ENCODE measurements around the gene NOXA1. TPM values are rescaled to one million over a fixed set of nuclear protein-coding genes. Genes with fewer than 3 reads are reported as not detected.
"Not testable (repeated sequence)": the region's sequence is repeated elsewhere in the genome, so short reads cannot be mapped to it uniquely, and the experiment has no call there.

Gene NOXA1
- total RNA-seq, 1 donor from 2014 or later: 6.0 TPM

DNA sequence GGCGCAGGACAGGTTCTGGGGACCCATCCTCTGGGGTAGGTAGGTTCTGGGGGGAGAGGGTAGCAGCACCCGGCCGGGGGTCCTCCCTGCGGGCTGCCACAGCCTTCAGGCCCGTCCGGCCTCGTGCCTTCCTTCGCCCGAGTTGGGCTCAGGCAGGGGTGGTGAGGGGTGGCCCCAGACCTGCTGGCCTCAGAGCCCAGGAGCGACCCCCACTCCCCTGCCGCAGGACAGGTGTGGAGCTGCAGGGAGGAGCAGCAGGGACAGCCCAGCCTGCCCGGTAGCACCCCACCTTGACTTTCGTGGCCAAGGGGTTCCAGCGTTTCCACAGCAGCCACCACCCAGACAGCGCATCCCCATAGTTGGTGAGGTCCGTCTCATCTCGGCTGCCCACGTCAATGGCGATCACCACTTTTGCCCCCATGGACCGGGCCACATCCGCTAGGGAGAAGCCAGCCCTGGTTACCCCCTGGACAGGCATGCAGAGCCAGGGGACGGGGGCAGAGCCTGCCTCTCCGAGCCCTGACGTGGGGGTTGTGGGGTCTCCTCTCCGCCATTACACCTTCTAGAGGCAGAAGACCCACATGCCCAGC lies 39.3 kb downstream of the NOXA1 start:
- no peak for DNase-seq (ENCODE audit: low spot score)
- no peak for ATAC-seq

DNA sequence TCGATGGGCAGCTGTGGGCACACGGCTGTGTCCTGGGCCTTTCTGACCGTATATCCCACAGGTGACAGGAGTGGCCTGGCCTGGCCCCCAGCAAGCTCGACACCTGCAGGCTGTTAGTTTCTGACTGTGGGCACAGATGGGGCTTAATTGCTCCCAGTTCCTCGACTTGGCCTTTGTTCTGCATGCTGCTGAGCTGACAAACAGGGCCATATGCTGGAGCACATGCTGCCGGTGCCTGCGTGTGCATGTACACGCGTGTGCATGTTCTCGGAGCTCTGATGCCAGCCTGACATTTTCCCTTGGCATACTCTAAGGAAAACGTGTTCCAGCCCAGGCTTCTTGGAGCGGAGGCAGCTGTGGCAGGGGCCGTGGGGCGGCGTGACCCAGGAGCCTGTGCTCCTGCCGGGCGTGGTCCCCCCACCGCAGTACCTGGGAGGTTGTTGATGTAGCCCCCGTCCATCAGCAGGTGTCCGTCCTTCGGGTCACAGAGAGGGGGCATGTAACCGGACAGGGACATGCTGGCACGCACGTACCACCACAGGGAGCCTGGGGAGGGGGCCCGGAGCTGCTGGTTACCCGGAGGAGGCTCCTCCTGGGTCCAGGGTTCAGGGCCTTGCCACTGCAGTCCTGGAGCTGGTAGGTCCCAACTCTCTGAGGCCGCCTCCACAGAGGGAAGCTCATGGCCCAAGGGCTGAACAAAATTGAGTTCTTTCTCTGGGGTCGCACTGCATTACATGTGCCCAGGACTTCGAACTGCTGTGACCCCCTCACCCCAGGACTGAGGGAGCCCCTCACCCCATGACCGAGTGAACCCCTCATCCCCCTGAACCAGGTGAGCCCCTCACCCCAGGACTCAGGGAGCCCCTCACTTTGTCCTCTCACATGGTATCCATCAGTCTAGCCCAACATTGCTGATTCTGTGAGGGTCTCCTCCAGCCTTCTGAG lies 40.1 kb downstream of the NOXA1 start:
- DNase-seq (ENCODE audit: low spot score) (no peak), ATAC-seq (no peak)

DNA sequence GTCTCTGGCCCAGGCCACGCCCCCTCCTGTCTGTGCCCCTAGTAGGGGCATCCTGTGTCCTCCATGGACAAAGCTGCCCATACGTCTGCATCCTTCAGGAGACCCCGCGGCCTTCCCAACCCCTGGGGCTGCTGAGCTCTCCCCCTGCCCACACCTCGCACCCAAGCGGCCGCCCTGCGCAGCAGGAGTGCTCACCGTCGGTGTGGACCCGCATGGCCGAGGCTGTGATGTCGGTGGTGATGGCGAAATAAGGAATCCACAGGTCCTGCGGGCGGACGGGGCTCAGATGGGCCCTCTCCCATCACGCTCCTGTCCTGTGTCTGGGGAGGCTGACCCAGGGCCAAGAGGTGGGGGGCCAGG lies 40.7 kb downstream of the NOXA1 start:
- ATAC-seq (no peak), DNase-seq (ENCODE audit: low spot score) (no peak)

DNA sequence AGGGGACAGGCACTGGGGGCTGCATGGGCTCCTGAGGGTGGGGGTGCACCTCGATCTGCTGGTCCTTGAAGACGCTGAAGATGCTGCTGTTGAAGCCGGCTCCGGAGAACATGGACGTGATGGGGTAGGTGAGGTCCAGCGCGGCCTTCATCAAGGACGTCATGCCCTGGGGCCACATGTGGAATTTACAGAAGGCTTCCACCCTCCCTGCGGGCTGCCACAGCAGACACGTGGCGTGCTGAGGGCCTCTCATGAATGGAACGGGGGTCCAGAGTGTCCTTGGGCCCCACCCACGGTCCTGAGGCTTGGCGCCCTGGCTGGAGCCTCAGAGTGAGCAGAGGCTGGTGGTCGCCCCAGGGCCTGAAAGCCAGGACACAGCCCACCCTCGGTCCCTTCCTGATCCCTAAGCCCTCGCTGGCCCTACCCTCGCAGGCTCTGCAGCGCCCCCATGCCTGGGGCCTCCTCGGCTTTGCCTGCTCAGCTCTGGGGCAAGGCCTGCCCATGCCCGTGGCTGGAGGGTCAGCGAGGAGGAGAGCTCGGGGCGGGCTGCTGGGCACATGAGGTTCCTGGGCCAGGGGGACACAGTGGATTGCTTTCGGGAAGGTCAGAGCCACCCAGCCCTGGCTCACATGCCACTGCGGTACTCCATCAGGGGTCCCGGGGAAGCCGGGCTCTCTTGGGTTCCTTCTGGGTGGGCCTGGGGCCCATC lies 41.3 kb downstream of the NOXA1 start:
- DNase-seq (ENCODE audit: low spot score) (no peak), ATAC-seq (no peak)

DNA sequence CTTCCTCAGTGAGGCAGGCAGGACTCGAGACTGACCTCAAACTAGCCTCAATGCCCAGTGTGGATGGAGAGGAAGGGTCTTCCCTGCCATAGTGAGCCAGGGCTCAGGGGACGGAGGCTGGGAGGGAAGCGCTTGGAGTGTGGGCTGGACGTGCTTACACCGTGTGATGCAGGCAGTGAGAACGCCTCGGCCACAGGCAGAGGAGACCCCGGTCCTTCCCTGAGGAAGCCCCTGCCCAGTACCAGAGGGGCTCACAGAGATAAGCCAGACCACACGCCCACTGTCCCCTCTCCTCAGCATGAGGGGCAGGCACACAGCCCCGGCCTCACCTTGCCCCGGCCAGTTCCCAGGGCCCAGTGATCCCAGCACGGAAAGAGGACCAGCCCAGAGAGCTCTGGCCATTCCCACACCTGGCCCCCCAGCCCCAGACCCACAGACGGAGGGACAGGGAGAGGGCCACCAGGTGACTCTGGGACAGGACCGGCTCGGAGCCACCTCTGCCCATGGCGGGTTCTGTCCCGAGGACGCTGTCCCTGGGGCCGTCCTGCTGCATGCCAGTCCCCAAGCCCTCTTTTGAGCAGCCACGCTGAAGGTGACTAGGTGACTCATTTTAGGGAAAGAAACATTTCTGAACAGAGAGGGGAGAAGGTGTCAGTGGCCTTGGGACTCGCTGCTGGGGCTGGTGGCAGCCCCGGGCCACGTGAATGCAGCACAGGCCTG lies 42.0 kb downstream of the NOXA1 start:
- no peak for ATAC-seq
- no peak for DNase-seq (ENCODE audit: low spot score)

DNA sequence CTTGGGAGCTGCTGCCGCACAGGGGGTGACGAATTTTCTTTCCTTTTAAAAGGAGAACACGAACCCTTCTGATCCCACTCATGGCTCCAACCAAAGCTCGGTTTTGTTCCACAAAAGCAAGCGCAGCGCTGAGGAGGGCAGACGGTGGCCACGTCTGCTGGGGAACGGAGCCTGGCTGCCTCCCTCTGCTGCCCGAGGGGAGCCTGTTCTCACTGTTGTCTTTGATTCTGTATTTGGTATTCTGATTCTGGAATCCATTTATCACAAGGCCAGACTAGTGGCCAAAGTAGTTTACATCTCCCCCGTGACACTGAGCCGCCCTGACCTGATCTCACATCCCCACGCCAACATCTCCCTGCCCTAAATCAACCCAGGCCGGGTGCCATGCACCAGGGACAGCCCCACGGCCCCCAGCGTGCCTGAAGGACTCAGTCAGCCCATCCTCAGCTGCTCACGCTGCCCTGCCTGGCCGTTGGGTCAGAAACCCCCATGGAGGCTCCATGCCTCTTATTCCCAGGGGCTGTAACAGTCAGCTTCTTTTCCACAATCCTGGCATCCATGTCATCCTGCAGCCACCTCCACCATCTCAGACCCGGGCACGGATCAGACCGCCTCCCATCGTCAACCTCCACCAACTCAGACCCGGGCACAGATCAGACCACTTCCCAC lies 42.7 kb downstream of the NOXA1 start:
- DNase-seq (ENCODE audit: low spot score) (no peak), ATAC-seq (no peak)

DNA sequence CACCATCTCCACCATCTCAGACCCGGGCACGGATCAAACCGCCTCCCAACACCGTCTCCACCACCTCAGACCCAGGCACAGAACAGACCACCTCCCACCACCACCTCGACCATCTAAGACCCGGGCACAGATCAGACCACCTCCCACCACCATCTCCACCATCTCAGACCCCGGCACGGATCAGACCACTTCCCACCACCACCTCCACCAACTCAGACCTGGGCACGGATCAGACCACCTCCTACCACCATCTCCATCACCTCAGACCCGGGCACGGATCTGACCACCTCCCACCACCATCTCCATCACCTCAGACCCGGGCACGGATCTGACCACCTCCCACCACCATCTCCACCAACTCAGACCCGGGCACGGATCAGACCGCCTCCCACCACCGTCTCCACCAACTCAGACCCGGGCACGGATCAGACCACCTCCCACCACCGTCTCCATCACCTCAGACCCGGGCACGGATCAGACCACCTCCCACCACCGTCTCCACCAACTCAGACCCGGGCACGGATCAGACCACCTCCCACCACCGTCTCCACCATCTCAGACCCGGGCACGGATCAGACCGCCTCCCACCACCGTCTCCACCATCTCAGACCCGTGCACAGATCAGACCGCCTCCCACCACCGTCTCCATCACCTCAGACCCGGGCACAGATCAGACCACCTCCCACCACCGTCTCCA lies 43.3 kb downstream of the NOXA1 start:
- ATAC-seq; DNase-seq (ENCODE audit: low spot score): not testable (repeated sequence)

DNA sequence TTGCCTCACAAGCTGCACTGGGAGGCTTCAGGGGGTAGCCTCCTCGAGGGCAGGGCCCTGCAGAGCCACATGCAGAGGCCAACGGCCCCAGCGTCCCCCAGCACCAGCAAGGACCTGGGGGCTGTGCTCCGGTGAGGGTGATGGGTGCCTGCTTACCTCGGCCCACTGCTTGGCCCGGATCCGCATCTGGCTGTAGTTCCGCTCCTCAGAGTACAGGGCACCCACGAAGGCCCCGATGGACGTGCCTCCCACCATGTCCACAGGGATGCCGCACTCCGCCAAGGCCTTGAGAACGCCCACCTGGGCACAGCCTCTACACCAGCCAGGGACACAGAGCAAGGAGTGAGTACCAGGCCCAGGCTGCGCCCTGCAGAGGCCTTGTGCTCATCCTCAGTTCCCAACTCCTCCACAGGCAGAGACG lies 44.0 kb downstream of the NOXA1 start:
- ATAC-seq: no peak
- DNase-seq (ENCODE audit: low spot score): no peak

DNA sequence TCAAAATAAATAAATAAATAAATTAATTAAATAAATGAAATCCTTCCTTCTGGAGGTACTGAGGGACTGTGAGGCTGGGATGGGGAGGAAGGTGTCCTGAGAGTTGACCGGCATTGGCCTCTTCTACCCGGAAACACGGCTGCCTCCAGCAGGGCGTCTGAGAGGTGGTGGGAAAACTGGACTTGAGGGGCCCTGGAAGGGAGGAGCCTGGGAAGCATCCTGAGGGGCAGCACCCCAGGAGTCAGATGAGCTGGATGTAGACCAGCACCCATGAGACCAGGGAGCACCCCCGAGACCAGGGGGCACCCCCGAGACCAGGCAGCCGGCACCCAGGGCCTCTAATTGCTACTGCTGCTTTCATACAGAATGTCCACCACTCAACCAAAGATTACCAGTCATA lies 44.7 kb downstream of the NOXA1 start:
- ATAC-seq (no peak), DNase-seq (ENCODE audit: low spot score) (no peak)

DNA sequence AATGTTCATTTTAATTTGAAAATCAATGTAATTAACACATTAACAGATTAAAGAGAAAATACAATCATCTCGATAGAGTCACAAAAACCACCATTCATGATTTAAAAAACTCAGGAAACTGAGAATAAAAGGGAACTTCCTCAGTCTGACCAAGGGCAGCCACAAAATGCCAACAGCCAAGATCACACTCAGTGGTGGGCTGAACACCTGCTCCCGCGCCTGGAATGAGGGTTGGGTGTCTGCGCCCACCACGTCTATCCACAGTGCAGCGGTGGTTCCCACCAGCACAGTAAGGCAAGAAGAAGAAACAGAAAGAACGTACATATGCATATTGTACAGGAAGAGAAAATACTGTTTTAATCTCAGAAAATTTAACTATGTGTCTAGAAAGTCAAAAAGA lies 47.6 kb downstream of the NOXA1 start:
- DNase-seq (ENCODE audit: low spot score) (no peak), ATAC-seq (no peak)

DNA sequence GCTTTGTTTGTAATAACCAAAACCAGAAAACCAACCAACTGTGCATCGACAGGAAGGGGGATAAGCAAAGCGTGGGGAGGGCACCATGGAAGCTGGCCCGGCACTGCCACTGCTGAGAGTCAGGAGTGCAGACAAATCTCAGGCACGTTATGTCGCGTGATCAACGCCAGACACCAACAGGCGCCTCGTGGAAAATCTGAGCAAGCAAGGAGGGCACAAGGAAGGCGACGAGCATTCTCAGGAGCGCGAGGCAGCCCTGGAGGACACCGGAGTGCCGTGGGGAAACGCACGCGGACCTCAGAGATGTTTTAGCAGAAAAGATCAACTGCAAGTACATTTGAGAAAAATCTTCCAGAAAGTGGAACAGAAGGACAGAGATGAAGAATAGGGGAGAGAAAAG lies 51.1 kb downstream of the NOXA1 start:
- ATAC-seq (no peak), DNase-seq (ENCODE audit: low spot score) (no peak)

DNA sequence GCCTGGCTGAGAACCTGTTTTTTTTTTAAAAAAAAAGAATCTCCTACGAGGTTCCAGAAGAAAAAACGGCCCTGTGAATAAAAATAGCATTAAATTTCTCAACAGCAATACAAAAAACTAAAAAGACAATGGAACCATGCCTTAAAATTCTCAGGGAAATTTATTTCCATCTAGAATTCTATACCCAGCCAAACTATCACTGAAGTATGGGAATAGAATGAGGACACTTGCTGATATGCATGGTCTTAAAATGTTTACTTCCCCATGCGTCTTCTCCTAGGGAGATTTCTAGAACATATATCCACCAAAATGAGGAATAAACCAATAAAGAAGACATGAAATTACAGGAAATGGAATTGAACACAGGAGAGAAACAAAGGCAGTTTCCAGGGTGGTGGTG lies 52.5 kb downstream of the NOXA1 start:
- no peak for DNase-seq (ENCODE audit: low spot score)
- no peak for ATAC-seq

DNA sequence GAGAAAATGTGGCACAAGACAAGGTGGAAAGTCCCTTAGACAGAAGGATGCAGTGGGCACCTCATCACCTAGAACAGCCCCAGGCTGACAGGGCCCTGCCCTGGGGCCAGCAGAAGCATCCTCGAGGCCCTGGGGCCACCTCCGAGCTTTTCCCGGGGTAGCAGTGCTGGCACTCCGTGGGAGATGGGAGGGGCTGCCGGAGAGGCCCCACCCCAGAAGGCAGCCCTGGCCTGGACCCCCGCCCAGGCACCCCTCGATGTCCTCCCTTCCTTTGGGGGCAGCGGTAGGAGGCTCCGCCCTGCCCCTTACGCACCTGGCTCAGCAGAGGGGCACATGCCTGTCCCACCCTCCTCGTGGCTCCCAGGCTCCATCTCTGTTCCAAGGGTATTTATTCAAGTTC lies 53.7 kb downstream of the NOXA1 start:
- DNase-seq (ENCODE audit: low spot score) (no peak), ATAC-seq (no peak)

DNA sequence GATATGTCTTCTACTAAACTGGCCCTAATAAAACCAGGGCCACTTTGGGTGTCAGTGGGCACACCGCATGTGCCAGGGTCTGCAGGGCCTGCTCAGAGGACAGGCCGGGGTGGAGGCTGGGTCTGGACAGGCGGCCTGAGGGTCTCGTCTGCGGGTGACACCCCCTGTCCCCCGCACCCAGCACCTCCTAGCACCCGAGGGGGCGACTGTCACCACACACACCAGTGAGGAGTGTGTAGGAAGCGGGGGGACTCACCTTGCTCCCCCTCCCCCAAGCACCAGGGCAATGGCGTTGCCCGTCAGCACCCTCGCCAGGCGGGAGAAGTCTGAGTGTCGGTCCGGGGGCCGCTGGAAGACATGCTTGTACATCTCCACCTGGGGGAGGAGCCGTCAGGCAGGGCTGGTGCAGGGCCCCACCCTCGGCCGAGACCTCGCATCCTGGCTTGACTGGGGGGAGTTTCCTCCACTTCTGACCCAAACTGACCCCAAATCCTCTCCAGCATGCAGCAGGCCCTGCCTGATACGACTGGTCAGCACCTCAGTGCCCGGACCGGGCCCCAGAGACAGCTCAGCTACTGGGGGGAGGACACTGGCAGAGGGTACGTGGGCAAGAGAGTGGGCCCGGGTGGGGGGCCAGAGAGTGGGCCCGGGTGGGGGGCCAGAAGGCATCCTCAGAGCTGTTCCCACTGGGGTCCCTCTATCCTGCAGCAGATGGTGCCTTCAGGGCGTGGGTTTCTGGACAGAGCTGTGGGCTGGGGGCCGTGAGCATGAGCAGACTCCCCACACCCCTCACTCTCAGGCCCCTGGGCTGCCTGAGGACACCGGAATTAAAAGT lies 54.8 kb downstream of the NOXA1 start:
- ATAC-seq (no peak), DNase-seq (ENCODE audit: low spot score) (no peak)

DNA sequence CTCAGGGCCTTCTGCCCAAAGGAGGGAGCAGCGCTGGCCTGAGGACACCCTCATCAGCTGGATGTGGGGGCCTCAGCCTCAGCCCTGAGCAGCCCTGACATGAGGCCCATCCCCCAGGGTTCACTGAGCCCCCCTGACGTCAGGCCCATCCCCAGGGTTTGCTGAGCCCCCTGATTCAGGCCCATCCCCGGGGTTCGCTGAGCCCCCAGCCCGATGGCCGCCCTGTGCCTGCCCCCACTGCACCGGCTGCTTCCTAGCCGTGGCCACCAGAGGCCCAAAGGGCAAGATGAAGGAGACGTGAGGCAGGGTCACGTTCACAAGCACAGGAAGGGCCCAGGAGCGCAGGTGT lies 55.4 kb downstream of the NOXA1 start:
- no peak for ATAC-seq

DNA sequence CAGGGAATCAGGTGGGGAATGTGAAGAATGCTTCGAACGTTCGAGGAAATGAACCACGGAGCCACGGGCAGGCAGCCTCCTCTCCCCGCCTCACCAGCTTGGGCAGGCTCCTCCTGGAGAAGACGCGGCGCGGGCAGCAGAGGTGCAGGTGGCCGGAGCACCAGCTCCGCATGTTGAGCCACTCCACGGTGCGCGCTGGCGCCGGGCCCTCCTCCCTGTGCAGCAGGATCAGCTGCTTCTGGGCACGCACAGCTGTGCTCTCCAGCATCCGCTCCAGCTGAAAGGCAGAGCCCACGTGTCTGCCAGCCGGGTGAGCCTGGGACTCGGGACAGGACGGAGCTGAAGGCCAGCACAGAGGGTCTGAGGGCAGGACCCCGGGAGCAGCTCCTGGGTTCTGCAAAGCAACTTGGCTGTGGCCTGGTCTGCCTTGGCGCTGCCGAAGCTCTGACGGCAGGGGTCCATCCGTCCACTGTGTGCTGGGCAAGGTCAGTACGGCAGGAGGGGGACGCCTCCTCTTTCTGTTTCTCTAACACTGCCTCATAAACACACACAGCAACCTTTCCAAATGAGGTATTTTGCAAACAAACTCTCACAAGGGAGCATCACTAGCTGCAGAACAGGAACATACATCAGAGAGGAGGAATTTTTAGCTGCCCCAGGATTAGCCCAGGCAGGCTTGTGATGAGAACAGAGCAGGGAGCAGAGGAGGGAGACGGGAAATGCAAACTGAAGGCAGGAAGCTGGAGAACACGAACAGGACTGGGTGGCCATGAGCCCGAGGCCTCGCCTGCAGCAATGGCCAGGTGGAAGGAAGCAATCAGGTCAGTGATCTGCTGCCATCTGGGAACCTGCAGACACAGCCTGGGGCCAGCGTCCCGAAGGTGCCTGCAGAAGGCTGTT lies 56.0 kb downstream of the NOXA1 start:
- DNase-seq (ENCODE audit: low spot score): no peak

More for the DNA sequence above, 55.4 kb downstream of the NOXA1 start:
- no peak for DNase-seq (ENCODE audit: low spot score)

DNA sequence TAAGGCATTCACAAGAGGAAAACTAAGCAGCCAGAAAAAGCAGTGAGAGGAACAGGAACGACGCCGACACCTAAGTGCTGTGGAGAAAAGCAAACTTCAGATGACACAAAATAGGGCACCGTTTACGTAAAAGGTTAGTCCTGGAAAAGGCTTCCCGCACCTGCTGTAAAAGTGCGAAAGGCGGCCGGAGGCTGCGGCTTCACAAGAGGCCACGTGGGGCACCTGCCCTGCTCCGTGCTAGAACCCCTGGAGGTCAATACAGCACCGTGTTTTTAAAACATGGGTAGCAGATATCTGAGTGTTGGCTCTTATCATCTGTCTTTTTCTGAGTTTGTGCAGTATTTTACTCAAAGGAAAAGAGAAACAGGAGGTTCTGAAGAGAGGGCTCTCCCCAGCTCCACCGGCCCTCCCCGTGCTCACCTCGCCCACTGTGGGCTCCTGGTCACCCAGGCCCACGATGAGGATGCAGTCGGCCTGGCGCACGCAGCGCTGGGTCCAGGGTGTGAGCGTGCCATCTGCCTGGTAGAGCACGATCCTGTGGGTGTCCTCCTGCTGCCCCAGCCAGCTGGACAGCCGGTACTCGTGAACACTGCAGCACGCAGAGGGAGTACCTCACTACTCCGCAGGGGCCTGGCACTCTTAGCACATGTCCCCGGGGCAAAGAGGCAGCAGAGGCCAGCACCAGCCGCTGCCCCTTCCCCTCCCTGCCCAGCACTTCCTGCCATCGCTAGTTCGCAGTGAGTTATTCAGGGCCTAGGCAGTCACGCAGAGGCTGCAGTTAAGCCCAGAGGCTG lies 56.9 kb downstream of the NOXA1 start:
- DNase-seq (ENCODE audit: low spot score): no peak
- no peak for ATAC-seq

More for the DNA sequence above, 56.0 kb downstream of the NOXA1 start:
- no peak for ATAC-seq

Data from left lobe of liver (tissue), 2 donors.